COLO668 (cell line): ENCODE measurements around the gene PTTG1IP.

Source experiments
- DNase-seq: peaks from one replicate; lab custom pipeline; 2025; ENCODE audit not compliant: unreplicated experiment; lab: John Stamatoyannopoulos, UW

The PTTG1IP gene

DNA sequence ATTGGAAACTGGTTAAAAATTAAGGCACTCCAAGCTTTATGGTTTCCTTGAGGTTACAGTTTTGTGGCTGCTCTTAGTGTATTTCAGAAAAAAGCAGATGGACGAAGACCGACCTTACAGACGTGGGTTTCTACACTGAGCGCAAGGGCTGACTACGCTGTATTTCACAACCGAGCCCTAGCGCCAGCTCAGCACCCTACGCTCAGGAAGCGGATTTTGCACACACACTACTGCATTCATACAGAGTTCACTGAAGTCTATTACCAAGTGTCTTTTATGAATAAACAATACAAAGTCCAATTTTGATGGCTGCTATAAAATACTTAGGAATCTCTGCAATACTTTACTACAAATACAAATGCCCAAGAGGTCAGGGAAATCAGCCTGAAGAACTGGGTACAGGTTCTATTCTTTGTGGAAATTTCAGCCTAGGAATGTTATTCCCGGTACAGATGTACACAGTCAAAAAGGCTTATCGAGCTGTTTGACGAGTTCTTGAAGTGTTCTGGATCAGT, 23.8 kb downstream of the PTTG1IP start:
- DNase-seq = no peak

DNA sequence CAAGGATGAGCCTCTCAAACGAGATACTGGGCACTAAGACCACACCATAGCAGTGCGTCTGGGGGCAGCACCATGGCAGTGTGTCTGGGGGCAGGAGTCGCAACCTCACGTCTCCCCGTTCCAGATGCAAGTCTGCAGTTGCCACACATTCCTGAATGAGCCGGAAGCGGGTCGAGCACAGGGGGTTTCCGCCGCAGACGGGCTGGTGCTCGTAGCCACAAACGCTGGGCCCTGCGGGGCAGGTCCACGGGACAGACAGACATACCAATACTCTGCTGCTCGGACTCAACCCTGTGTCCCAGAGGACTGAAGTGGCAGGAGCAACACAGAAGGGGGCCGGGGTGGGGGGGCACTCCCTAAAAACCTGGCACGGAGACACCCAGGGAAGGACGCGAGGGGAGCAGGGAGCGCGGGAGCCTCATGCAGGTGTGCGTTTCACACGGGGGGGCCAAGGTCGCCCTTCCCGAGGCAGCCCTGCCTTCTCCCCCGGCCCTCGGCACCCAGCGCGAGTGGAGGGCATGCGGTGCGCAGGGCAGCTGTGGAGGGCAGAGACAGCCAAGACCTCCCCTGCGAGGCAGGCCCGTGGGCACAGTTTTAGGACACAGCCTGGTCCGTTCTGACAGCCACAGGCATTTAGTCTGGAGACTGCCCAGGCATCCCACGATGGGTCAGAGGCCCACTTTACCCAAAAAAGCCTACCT, 24.5 kb downstream of the PTTG1IP start:
- DNase-seq = no peak

DNA sequence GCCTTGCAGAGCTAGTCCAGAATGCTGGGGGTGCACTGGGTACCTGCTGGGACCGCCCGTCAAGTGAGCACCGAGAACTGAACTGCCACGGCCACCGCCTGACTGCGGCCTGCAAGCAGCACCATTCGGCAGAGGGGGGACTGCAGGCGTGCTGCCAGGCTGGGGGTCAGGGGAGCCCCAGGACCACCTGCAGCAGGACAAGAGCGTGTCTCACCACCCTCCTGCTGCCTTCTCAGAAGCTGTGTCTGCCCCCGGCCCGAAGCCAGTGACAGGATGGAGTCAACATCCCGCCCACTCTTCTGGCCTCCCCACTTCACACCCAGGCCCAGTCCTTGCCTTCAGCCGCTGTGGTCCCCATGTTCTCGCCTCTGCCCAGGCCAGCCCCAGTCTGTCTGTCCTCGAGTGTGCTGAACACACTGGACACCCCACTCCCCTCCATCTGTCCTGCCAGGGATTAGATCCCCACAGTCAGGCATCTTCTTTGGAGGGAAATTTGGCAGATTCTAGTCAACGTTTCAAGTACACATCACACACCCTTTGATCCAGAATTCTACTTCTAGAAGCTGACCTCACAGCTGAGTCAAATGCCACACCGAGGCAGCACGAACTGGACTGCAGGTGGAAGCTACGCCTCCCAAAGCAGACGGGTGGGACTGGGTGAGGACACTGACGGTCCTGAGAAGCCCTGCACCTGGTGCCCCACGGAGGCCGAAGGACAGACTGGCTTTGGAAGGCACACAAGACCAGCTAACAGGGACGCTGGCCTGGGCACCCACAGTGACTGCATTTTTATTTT, 26.0 kb downstream of the PTTG1IP start:
- DNase-seq = no peak

DNA sequence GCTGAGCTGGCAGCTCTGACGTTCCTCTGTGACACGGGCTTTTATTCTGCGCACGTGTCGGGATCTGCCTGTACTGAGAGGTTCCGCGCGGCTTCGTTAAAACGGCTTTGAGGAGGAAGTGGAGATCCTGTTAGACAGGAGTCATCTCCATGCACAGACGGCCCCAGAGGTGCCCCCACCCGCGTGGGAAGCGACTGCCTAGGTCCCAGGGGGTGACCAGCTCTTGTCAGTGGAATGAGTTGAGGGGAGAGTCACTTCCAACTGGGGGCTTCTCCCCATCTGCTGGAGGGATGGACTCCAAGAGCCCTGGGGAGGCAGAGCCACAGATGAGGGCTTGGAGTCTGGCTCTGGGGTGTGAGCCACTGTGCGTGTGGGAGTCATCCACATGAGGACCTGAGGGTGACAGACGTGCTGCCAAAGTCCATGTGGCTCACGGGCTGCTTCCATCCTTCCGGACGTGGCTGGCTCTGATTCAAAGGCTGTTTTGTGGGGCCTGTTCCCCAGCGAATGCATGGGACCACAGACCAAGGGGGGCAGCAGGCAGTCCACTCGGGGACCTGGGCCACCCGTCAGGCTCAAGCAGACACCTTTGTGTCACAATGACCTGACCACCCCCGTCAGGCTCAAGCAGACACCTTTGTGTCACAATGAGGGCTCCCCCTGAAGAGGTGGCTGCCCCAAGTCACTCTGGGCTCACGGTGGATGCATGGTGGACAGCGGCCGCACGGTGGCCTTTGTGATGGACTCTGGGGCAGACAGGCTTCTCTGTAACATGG, 26.8 kb downstream of the PTTG1IP start:
- DNase-seq = peak; percentile 48

DNA sequence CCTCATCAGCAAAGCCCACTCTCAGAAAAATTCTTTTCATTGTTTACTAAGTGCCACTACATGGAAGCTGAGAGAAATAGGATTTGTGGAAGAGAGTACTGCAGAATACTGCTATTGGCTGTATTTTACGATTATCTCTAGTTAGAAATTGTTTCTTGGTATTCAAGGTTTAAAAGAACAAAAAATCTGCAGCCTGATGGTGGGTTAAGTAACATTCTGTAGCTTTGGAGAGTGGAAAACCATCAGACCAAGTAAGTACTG, 27.3 kb downstream of the PTTG1IP start:
- DNase-seq = no peak

DNA sequence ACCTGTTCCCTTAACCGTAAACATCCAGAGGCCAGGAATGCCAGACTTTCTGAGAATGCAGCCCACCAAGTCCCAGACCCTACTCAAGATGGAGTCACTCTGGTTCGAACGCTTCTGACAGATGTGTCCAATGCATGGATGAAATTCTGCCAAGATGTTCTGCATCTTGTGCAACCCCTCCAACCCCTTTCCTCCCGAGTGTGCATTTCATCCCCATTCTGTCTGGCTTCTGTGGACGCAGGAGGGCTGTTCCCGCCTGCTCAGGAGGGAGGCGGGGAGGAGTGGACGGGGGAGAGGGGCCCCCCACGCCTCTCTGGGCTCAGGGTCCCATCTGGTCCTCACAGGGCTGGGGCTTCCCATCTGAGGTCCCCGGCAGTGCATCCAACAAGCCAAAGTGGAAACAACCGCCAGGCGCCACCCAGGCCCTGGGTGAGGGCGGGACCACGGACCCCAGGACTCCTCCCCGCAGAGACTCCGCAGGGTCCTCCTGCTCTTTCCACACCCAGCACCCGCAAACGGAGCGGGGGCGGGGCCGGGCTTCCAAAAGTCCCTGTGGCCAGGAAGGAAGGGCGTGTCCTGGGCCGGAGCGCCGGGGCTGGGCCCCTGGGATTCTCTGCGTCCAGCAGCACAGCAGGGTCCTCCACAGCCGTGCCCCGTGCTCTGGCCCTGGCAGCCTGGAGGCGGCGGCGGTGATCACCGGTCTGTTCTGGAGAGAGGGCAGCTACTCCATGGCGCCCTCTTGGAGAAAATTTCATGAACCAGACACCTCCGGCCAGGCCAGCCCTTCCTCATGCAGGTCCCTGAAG, 27.9 kb downstream of the PTTG1IP start:
- DNase-seq = peak; percentile 49

DNA sequence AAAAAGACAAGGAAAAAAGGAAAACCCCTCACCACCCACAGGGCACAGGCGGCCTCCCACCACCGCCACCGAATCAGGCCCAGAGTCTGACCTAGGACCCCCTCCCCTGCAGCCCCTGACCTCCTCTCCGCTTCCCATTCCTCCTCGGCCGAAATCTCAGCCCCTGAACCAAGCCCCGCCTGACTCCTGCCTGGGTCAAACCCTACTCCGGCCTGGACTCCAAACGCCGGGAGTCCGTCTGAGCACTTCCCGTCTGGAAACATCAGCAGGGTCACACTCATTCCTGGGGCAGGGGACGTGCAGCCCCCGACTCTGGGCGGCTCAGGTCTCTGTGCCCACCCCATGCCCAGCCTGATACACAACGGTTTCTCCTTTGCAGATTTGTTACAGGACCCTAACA, 29.2 kb downstream of the PTTG1IP start:
- DNase-seq = no peak

DNA sequence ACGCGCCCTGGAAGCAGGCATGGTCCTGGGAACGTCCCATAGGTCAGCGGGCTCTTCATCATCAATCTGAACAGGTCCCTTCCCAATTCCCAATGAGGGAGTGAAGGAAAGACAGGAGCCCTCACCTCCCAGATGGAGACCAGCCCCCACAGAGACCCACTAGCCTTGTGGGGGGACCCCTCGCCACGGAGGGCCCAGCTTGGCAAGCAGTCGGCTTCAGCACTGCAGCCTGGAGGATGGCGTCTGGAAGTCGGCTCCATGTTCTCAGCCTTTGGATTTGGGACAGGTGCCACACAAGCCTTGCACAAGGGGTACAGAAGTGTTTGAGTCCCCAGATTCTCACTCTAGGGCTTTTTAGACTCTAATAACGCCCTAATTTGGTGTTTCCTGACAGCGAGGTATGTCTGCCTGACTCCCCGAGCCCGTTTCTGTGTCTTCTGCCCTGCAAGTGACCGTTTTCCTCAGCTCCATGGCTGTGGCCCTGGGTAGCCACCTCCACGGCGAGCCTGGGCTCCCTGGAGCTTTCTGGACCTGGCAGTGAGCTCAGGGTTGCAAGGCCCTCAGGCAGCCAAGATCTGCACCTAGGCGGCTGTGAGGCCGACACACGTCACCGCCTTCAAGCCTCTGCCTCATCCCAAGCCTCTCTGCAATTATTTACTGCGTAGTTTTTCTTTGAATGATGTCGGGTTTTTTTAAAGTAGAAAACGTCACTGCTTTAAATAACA, 30.6 kb downstream of the PTTG1IP start:
- DNase-seq = no peak

DNA sequence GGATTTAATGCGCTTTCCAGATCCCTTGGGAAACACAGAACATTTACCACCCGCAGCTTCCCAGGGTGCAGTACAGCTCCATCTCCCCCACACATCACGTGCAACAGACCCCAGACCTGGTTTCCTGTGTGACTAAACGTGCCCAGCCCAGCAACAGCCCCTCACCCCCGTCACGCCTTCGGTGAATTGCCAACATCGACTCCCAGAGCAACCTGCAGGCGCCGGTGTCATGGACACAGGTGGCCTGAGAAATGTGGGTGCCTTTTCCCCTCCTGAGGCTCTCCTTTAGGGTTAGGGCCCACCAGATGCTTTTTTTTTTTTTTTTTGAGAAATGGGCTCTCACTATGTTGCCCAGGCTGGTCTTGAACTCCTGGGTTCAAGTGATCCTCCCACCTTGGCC, 31.4 kb downstream of the PTTG1IP start:
- no peak for DNase-seq

DNA sequence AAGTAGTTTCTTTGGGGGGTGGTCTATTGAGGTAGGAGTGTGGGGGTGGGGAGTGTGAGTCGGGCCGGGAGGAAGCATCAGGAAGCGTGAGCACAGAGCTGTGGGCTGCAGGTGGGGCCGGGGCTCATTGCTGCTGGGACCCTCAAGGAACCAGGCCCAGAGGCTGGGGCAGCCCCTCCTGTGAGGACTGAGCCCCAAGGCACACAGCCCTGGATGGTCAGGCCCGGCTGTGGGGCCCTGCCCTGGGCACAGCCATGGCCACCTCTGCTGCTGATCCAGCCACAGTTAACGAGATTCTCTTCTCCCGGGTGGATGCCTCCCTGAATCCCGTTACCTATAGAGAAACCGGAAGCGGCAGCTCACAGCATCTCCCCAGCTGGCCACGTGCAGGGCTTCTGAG, 32.7 kb downstream of the PTTG1IP start:
- no peak for DNase-seq

DNA sequence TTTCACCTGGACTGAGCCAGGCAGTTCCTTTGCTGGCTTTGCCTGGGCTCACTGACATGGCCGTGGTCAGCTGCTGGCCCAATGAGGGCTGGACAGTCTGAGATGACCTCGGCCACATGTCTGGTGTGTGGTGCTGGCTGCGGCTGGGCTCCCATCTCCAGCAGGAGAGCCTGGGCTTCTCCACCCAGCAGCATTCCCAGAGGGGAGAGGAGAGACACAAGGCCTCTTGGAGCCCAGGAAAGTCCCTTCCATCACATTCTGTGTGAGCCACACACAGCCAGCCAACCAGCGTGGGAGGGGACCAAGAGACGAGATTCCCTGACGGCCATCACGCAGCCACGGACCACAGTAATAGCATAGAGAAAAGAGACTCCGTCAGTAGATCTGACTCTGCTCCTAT, 34.5 kb downstream of the PTTG1IP start:
- DNase-seq = no peak

DNA sequence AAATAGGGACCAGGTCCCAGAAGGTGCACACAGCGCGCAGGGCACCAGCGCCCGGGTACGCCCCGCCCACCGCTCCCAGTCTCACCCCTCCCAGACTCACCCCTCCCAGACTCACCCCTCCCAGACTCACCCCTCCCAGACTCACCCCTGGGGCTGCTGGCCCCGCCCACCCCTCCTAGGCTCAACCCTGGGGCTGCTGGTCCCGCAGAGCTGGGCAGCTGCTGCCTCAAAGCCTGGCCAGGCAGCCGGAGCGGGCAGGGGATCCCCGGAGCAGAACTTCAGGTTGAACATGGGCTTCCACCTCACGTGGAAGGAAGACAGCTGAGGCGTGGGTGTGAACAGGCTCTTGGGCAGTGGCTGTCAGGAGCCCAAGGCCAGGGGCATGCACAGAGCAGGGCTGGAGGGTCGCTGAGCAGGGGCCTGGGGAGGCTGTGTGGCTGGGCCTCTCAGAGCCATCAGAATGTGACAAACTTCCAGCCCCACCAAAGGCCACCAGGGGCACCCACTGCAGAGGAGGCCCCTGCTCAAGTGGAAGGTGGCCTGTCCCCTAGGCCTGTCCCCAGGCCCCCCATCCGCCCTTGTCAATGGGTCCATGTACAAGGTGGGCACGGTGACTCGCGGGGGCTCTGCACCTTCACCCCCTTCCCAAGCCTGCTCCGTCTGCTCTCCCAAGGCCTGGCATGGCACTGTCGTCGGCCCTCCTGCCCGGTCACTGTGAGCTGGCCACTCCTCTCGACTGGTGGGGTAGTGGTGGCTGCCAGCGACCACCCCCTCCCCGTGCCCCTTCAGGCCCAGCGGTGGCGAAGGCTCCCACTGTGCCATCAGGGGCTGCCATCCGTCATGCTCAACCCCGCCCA, 35.2 kb downstream of the PTTG1IP start:
- no peak for DNase-seq

DNA sequence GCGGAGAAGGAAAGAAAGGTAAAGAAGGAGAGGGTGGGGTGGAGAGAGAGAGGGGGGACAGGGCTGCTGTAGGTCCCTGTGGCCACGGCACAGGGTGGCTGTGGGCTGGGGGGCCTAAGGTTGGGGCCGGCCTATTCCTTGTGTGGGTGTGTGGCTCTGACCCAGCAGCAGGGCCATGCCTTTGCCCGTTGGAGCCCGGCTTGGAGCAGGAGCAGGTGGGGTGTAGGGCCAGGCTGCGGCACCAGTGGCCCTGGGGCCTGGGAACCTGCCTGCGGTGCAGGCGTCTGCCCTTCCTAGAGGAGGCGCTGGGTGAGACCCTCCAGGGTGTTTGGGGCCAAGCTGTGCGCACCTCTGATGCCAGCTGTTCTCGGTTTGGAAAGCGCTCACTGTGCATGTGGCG, 36.0 kb downstream of the PTTG1IP start:
- no peak for DNase-seq

DNA sequence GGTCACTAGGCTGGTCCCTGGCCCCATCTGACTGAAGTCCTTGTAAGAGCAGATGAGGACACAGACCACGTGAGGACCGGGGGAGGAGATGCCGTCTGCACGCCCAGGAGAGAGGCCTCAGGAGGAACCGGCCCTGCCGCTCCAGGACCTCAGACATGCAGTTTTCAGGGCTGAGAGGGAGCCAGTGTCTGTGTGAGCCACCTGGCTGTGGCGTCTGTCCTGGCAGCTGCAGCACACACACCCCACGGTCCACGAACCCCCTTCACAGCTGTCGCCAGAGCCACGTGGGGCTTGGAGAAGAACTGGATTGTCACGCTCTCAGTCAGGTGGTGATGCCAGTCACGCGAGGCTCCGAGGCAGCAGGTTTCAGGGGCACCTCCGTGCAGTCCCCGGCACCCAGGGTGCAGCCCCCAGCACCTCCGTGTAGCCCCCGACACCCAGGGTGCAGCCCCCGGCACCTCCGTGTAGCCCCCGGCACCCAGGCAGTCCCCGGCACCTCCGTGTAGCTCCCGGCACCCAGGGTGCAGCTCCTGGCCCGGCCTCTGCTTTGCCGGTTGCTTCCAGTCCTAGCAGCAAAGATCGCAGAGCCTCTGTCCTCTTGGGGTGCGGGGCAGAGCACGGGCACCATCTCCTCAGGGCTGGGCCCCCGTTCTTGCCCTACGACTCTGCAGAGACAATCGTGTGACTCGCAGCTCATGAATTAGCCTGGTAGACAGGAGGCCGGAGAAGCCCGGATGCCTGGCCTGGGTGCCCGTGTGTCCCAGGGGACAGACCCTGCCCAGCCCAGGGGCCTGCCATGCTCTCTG, 36.6 kb downstream of the PTTG1IP start:
- peak; percentile 52 for DNase-seq

DNA sequence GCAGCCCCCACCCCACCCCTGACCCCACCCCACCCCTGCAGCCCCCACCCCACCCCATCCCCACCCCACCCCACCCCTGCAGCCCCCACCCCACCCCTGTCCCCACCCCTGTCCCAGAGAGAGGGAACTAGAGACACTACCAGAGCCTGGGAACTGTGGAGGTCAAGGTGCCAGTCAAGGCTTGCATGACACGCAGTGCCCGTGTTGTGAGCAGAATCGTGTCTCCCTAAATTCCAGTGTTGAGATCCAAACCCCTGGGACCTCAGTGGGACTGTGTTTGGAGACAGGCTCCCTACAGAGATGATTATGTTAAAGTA, 37.2 kb downstream of the PTTG1IP start:
- DNase-seq = no peak

DNA sequence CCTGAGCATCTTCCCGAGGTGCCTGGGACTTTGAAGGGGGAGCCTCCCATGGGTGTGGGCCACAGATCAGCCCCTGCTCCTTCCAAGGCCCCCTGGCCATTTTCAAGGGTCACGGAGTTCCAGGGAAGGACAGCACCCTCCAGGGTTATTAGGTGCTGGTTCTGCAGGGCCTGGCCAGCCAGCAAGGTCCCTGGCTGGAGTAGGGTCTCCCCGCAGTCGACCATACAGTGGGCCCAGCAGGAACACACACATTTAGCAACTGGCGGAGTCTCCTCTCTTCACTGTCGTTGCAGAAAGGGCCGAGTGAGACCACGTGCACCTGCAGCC, 37.9 kb downstream of the PTTG1IP start:
- no peak for DNase-seq

DNA sequence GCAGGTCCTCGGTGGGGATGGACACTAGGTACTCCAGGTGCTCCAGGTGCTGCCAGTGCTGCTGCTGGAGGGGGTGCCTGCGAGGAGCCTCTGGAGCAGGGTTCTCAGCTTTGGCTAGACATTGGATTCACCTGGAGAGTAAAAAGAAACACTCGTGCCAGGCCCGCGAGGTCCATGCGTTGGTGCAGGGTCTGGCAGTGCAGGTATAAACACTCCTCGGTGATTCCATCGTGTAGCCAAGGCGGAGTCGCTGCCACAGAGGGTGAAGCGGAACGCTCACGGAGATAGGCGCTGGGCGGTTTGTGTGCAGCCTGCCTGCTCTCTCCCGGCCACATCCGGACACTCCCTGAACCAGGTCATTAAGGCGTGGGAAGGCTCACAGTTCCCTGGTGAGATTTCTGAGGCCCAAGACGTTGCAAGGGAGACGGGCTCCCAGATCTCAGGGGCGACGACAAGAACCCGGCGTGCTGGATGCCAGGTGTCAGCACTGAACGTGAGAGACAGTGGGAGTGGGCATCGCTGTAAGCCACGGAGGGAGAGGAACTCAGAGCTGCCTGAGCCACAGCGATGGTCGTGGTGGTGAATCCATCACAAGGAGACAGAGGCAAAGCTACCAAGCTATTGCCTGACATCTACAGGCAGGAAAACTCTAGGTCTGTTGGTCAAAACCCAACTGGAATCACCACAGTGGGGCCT, 38.4 kb downstream of the PTTG1IP start:
- no peak for DNase-seq

DNA sequence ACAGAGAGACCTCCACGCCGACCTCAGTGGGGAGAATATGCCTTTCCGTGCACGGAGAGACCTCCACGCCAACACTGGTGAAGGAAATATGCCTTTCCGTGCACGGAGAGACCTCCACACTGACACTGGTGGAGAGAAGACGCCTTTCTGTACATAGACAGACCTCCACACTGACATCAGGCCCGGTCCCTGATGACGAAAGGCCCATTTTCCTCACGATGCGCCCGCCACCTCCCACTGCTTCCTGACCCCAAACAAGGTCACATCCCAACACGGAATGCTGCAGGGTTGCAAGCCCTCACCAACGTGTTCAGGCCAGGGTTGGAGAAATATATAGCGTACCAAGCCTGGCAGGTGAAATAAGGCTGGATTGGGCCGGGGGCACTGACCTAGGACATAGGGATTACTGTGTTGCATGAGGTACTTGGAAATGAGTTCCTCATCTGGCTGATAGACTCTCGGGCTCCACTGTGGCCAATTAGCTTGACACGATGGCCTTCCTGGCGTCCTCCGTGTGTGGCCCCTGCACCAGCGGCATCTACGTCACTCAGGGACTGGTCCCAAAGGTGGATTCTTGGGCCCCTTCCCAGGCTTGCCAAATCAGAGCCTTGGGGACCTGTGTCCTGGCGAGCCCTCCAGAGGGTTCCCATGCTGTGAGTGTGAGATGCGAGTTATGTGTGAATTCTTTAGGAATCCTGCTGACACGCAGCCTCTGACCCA, 39.1 kb downstream of the PTTG1IP start:
- DNase-seq = no peak
